ENCODE measurements around the gene EPN3. TPM values are rescaled to one million over a fixed set of nuclear protein-coding genes. Genes with fewer than 3 reads are reported as not detected.

The EPN3 gene
- total and polyA plus RNA-seq, 2 experiments from 2014 or later: 2.7 to 11.5 TPM

DNA sequence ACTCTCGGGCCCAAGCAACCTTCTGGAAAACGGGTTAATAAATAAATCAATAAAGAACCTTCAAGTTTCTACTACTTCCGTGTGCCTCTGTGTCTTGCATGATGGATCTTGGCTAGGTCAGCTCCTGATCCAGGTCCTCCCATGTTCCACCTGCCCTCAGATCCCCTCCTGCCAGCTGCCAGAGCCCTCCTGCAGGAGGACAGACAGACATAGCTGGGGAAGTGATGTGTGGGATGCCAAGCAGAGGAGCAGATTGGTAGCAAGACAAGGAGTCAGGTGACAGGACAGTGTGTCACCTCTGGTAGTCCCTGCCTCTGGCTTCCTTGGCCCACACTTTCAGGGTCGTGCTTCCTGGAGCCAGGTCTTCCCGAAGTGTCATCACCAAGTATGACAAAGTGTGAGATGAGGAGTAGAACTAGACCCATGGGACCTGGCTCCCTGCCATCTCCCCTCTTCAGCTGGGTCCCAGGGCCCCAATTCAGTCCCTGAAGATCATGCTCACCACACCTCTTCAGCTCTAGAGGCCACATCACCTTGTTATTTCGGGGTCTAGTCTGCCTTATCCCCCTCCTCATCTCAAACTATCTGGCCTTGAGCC is 1.0 kb upstream of the EPN3 start:
- 74% methylated on average over 6 of the region's 6 CpGs for WGBS (ENCODE audit: low lambda C conversion rate, missing lambda C conversion rate)
- H3K4me3 ChIP-seq: no peak overlapping the region
- no peak overlapping the region for H3K27ac ChIP-seq

DNA sequence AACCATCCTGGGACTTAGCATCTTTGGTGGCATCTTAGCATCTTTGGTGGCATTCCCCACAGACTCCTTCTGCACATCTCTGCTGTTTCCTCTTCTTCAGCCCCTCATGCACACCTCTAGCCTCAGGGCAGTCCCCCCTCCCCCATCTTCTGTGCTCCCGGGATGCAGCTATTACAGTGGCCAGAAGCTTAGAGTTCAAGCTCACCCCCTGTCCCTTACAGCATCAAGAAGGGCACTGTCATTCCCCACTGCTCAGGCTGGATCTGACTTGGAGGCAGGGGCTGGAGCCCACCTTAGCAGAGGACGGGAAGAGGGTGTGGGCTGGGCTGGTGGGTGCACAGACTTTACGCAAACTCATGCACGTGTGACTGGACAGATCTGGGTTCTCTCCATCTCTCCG is 650 bp downstream of the EPN3 start:
- Histone ChIP-seq H3K79me2 (peaks cover 3% of the 10 kb centered on the region), H3K36me3 (replicated peaks; ENCODE audit: insufficient read depth, low read depth) (no peaks in the 10 kb centered on the region), H4K20me1 (ENCODE audit: insufficient read depth, poor library complexity, severe bottlenecking) (no peaks in the 10 kb centered on the region), H2AFZ (no peak overlapping the region), H3K27me3 (peaks cover 2% of the 10 kb centered on the region), H3K4me1 (ENCODE audit: insufficient read depth) (peaks cover 34% of the 10 kb centered on the region), H3K9me3 (ENCODE audit: low read depth) (no peaks in the 10 kb centered on the region), H3K4me2 (peak overlapping the region; percentile 88), H3K27ac (no peak overlapping the region), H3K9me2 (replicated peaks; ENCODE audit: insufficient read depth) (no peaks in the 10 kb centered on the region), H3K4me3 (peak overlapping the region; percentile 42)
- TF ChIP-seq EZH2 (IDR thresholded peaks at IDR 0.05; ENCODE audit: borderline replicate concordance) (no peak), EZH2phosphoT487 (IDR thresholded peaks at IDR 0.05; ENCODE audit: low read depth, severe bottlenecking, unreplicated experiment) (no peak)
- TF ChIP-seq, protein P1, sequence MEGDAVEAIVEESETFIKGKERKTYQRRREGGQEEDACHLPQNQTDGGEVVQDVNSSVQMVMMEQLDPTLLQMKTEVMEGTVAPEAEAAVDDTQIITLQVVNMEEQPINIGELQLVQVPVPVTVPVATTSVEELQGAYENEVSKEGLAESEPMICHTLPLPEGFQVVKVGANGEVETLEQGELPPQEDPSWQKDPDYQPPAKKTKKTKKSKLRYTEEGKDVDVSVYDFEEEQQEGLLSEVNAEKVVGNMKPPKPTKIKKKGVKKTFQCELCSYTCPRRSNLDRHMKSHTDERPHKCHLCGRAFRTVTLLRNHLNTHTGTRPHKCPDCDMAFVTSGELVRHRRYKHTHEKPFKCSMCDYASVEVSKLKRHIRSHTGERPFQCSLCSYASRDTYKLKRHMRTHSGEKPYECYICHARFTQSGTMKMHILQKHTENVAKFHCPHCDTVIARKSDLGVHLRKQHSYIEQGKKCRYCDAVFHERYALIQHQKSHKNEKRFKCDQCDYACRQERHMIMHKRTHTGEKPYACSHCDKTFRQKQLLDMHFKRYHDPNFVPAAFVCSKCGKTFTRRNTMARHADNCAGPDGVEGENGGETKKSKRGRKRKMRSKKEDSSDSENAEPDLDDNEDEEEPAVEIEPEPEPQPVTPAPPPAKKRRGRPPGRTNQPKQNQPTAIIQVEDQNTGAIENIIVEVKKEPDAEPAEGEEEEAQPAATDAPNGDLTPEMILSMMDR (IDR thresholded peaks at IDR 0.05; ENCODE audit: poor library complexity): no peak
- DNase-seq (ENCODE audit: low spot score): no peak
- WGBS (ENCODE audit: low lambda C conversion rate, missing lambda C conversion rate): 17% methylated on average over 5 of the region's 5 CpGs

More for the DNA sequence above, 1.0 kb upstream of the EPN3 start:
- H3K36me3 ChIP-seq (replicated peaks; ENCODE audit: insufficient read depth, low read depth): no peaks in the 10 kb centered on the region
- H3K27me3 ChIP-seq: peaks cover 2% of the 10 kb centered on the region
- peaks cover 31% of the 10 kb centered on the region for H3K4me1 ChIP-seq (ENCODE audit: insufficient read depth)
- no peaks in the 10 kb centered on the region for H3K9me3 ChIP-seq (ENCODE audit: low read depth)
- peaks cover 3% of the 10 kb centered on the region for H3K79me2 ChIP-seq
- TF ChIP-seq EZH2phosphoT487 (IDR thresholded peaks at IDR 0.05; ENCODE audit: low read depth, severe bottlenecking, unreplicated experiment): no peak
- TF ChIP-seq EZH2 (IDR thresholded peaks at IDR 0.05; ENCODE audit: borderline replicate concordance): no peak
- TF ChIP-seq, protein P1 (IDR thresholded peaks at IDR 0.05; ENCODE audit: poor library complexity): no peak
- no peak for DNase-seq (ENCODE audit: low spot score)
- H3K4me2 ChIP-seq: peak overlapping the region; percentile 88
- no peaks in the 10 kb centered on the region for H3K9me2 ChIP-seq (replicated peaks; ENCODE audit: insufficient read depth)
- no peaks in the 10 kb centered on the region for H4K20me1 ChIP-seq (ENCODE audit: insufficient read depth, poor library complexity, severe bottlenecking)
- no peak overlapping the region for H2AFZ ChIP-seq

- Histone ChIP-seq H3K9me3 (ENCODE audit: low read depth) (no peaks in the 10 kb centered on the region), H3K4me2 (peak overlapping the region; percentile 88), H2AFZ (peak overlapping the region; percentile 29), H3K4me3 (no peak overlapping the region), H3K79me2 (peaks cover 3% of the 10 kb centered on the region), H3K4me1 (ENCODE audit: insufficient read depth) (peaks cover 36% of the 10 kb centered on the region), H4K20me1 (ENCODE audit: insufficient read depth, poor library complexity, severe bottlenecking) (no peaks in the 10 kb centered on the region), H3K27ac (peak overlapping the region; percentile 68), H3K36me3 (replicated peaks; ENCODE audit: insufficient read depth, low read depth) (no peaks in the 10 kb centered on the region), H3K9me2 (replicated peaks; ENCODE audit: insufficient read depth) (no peaks in the 10 kb centered on the region), H3K27me3 (peaks cover 2% of the 10 kb centered on the region)
- TF ChIP-seq EZH2 (IDR thresholded peaks at IDR 0.05; ENCODE audit: borderline replicate concordance): no peak
- TF ChIP-seq EZH2phosphoT487 (IDR thresholded peaks at IDR 0.05; ENCODE audit: low read depth, severe bottlenecking, unreplicated experiment): no peak
- TF ChIP-seq, protein P1 (IDR thresholded peaks at IDR 0.05; ENCODE audit: poor library complexity): no peak
- peak; percentile 61 for DNase-seq (ENCODE audit: low spot score)
- 2% methylated on average over 16 of the region's 17 CpGs for WGBS (ENCODE audit: low lambda C conversion rate, missing lambda C conversion rate)
Observed at GRCh38 chr17:50533720-50534148, 1.2 kb downstream of the EPN3 start.
